ENCODE measurements around the gene DCLK1. TPM values are rescaled to one million over a fixed set of nuclear protein-coding genes. Genes with fewer than 3 reads are reported as not detected.

Gene DCLK1
- total RNA-seq, 1 experiment from 2014 or later: 0.10 TPM

- Histone ChIP-seq H3K9ac (ENCODE audit: low read length) (no peak overlapping the region), H3K9me3 (ENCODE audit: control insufficient read depth in 1 of 2, insufficient read depth in 1 of 2, low read depth in 1 of 2, low read length in 2 of 2) (no peaks in the 10 kb centered on the region), H3K4me1 (ENCODE audit: control insufficient read depth in 1 of 2, insufficient read depth in 2 of 2, low read length in 2 of 2) (no peaks in the 10 kb centered on the region), H3K9me2 (ENCODE audit: insufficient read depth) (no peaks in the 10 kb centered on the region), H3K79me2 (ENCODE audit: insufficient read depth, low read length) (no peaks in the 10 kb centered on the region), H3K27ac (ENCODE audit: low read depth, low read length) (no peak overlapping the region), H3K27me3 (ENCODE audit: insufficient read depth, low read length) (peaks cover 38% of the 10 kb centered on the region), H3K4me3 (replicated peaks in 1 of 2; ENCODE audit: low read depth in 1 of 2, low read length in 2 of 2) (no peak overlapping the region), H3K4me2 (ENCODE audit: low read length) (no peak overlapping the region), H4K20me1 (ENCODE audit: insufficient read depth) (no peaks in the 10 kb centered on the region), H3K36me3 (ENCODE audit: control insufficient read depth in 1 of 2, insufficient read depth in 2 of 2, low read length in 2 of 2) (no peaks in the 10 kb centered on the region), H2AFZ (ENCODE audit: low read depth, low read length, poor library complexity, severe bottlenecking) (no peak overlapping the region)
- RAD21 ChIA-PET (ENCODE audit: low non-redundant PET in 1 of 2, low total read pairs in 2 of 2, uncharacterized antibody in 2 of 2, unreplicated experiment in 2 of 2): no interaction called here
- no peak for DNase-seq (ENCODE audit: low read depth, low spot score)
- intact Hi-C loops (cut with micrococcal nuclease): no loop called here
- TF ChIP-seq, protein P1, sequence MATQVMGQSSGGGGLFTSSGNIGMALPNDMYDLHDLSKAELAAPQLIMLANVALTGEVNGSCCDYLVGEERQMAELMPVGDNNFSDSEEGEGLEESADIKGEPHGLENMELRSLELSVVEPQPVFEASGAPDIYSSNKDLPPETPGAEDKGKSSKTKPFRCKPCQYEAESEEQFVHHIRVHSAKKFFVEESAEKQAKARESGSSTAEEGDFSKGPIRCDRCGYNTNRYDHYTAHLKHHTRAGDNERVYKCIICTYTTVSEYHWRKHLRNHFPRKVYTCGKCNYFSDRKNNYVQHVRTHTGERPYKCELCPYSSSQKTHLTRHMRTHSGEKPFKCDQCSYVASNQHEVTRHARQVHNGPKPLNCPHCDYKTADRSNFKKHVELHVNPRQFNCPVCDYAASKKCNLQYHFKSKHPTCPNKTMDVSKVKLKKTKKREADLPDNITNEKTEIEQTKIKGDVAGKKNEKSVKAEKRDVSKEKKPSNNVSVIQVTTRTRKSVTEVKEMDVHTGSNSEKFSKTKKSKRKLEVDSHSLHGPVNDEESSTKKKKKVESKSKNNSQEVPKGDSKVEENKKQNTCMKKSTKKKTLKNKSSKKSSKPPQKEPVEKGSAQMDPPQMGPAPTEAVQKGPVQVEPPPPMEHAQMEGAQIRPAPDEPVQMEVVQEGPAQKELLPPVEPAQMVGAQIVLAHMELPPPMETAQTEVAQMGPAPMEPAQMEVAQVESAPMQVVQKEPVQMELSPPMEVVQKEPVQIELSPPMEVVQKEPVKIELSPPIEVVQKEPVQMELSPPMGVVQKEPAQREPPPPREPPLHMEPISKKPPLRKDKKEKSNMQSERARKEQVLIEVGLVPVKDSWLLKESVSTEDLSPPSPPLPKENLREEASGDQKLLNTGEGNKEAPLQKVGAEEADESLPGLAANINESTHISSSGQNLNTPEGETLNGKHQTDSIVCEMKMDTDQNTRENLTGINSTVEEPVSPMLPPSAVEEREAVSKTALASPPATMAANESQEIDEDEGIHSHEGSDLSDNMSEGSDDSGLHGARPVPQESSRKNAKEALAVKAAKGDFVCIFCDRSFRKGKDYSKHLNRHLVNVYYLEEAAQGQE (IDR thresholded peaks at IDR 0.05; ENCODE audit: low read depth): no peak
- TF ChIP-seq EZH2phosphoT487 (IDR thresholded peaks at IDR 0.05; ENCODE audit: borderline replicate concordance): no peak
- TF ChIP-seq RAD21 (IDR thresholded peaks at IDR 0.05; ENCODE audit: low read depth): no peak
- POLR2A ChIA-PET: no interaction called here
- no peak for ATAC-seq
- no TSS peak for BruUV-seq (replicated peaks)
- CTCF ChIA-PET: no interaction called here
Observed at GRCh38 chr13:35886332-35887114, 244.7 kb downstream of the DCLK1 start.

DNA sequence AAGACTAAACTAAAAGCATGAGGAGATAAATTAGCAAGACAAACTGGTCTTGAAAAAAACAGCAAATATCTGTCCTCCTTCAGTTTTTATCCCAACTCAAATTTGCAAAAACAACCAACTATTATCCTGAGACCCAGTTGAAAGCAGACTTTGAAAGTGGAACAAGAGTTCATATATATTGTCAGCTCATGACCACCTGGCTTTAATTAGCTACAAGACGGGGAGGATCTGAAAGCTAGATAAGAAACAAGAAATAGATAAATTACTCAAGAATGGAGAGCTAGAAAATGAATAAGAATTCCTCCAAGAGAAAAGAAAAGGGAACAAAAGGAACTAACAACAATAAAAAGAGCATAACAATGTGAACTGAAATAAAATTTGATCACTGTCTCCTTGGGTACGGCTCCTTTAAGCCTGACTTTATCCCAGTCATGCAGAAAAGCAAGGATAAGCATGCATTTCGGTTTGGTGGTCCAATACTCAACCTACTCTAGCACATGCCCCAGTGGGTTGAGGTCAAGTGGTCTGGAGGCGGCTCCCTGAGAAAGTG, 246.9 kb downstream of the DCLK1 start:
- BruUV-seq (replicated peaks): no TSS peak
- ATAC-seq: no peak
- H4K20me1 ChIP-seq (ENCODE audit: insufficient read depth): no peaks in the 10 kb centered on the region
- no peaks in the 10 kb centered on the region for H3K9me3 ChIP-seq (ENCODE audit: control insufficient read depth in 1 of 2, insufficient read depth in 1 of 2, low read depth in 1 of 2, low read length in 2 of 2)
- CTCF ChIA-PET: no interaction called here
- H3K27ac ChIP-seq (ENCODE audit: low read depth, low read length): no peak overlapping the region
- POLR2A ChIA-PET: no interaction called here
- H3K36me3 ChIP-seq (ENCODE audit: control insufficient read depth in 1 of 2, insufficient read depth in 2 of 2, low read length in 2 of 2): no peaks in the 10 kb centered on the region
- H3K27me3 ChIP-seq (ENCODE audit: insufficient read depth, low read length): peaks cover 57% of the 10 kb centered on the region
- no peak overlapping the region for H3K4me2 ChIP-seq (ENCODE audit: low read length)
- no peak for DNase-seq (ENCODE audit: low read depth, low spot score)
- no peaks in the 10 kb centered on the region for H3K9me2 ChIP-seq (ENCODE audit: insufficient read depth)
- RAD21 ChIA-PET (ENCODE audit: low non-redundant PET in 1 of 2, low total read pairs in 2 of 2, uncharacterized antibody in 2 of 2, unreplicated experiment in 2 of 2): no interaction called here
- H3K9ac ChIP-seq (ENCODE audit: low read length): no peak overlapping the region
- no peaks in the 10 kb centered on the region for H3K79me2 ChIP-seq (ENCODE audit: insufficient read depth, low read length)
- no peak overlapping the region for H3K4me3 ChIP-seq (replicated peaks in 1 of 2; ENCODE audit: low read depth in 1 of 2, low read length in 2 of 2)
- no peak overlapping the region for H2AFZ ChIP-seq (ENCODE audit: low read depth, low read length, poor library complexity, severe bottlenecking)
- no peaks in the 10 kb centered on the region for H3K4me1 ChIP-seq (ENCODE audit: control insufficient read depth in 1 of 2, insufficient read depth in 2 of 2, low read length in 2 of 2)
- intact Hi-C loops (cut with micrococcal nuclease): no loop called here
- TF ChIP-seq, protein P1 (IDR thresholded peaks at IDR 0.05; ENCODE audit: low read depth): no peak
- TF ChIP-seq ELF1 (IDR thresholded peaks at IDR 0.05; ENCODE audit: borderline replicate concordance, low read depth) (no peak), FOSL1 (IDR thresholded peaks at IDR 0.05; ENCODE audit: low read depth) (no peak), ZFX (IDR thresholded peaks at IDR 0.05) (no peak), POLR2A (IDR thresholded peaks at IDR 0.05; ENCODE audit: borderline replicate concordance, extremely low read depth, insufficient read depth, insufficient read length) (no peak), CBX3 (IDR thresholded peaks at IDR 0.05; ENCODE audit: low read depth) (no peak), EGR1 (IDR thresholded peaks at IDR 0.05; ENCODE audit: low read depth) (no peak), ZNF274 (IDR thresholded peaks at IDR 0.05; ENCODE audit: low read depth, low read length) (no peak), SIN3A (IDR thresholded peaks at IDR 0.05; ENCODE audit: low read depth) (no peak)
- TF ChIP-seq, protein P2, sequence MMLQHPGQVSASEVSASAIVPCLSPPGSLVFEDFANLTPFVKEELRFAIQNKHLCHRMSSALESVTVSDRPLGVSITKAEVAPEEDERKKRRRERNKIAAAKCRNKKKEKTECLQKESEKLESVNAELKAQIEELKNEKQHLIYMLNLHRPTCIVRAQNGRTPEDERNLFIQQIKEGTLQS (IDR thresholded peaks at IDR 0.05): no peak
- TF ChIP-seq, protein P3, sequence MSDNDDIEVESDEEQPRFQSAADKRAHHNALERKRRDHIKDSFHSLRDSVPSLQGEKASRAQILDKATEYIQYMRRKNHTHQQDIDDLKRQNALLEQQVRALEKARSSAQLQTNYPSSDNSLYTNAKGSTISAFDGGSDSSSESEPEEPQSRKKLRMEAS (IDR thresholded peaks at IDR 0.05): no peak
